Stimulated activated CD8-positive, alpha-beta memory T cell treated with anti-CD3 and anti-CD28 coated beads, Interleukin-7, amount 100 ng/mL, for 48 hours (primary cell): Measurements from ENCODE around the gene UBXN6.

ENCODE experiments used
- DNase-seq, 2 donors: peaks; one replicate each; pipeline ENCODE4 v3.0.0-alpha.2; 2020; ENCODE audit warnings: low read depth in 1 of 2; ENCODE audit errors: extremely low read depth in 1 of 2

Gene UBXN6

DNA sequence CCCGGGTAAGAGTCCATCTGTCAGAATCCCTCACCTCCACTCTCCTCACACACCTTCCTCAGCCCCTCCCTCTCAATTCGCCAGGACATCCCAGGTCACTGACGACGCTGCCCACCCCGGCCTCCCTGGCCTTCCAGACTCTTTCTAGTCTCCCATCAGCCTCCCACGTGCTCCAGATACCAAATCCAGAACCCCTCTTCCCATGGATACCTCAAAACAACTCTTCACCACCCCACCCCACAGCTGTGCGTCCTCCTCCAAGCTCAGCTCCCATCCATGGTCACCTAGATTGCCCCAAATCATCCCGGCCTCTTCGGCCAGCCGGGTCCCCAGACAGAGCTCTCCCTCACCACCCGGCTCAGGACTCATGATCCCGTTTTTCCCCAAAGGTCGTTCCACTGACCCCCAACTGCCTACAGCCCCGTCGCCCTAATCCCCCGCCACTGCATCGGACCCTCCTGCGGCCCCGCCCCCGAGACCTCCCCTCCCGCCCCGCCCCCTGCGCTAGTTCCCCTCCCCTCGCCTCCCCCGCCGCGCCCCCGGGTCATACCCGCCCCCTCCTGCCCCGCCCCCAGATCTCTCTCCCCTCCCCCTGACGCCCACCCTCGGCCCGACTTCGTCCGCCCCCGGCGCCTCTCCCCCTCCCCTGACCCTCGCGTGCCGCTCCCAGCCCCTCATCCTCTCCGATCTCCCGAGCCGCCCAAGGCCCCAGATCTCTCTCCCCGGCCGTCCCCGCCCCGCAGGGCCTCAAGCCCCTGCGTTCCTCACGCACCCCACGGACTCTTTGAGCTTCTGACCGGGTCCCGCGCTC, 546 bp downstream of the UBXN6 start:
- no peak for DNase-seq

DNA sequence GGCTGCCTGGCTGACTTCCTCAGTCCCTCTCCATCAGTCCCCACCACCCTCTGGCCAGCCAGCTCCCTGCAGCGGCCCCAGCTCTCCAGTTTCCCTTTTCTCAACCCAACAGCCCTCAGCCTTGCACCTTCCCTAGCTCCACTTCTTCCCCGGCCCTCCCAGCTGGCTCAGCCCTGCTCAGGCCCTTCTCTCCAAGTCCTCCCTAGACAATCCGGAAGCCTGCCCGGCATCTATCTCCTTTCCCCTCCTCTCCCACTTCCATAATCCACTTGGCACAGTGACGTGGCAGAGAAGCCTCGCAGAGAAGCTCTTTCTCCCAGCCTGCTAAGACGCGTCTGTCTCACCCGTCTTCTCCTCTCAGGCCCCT, 1.1 kb downstream of the UBXN6 start:
- DNase-seq = no peak

DNA sequence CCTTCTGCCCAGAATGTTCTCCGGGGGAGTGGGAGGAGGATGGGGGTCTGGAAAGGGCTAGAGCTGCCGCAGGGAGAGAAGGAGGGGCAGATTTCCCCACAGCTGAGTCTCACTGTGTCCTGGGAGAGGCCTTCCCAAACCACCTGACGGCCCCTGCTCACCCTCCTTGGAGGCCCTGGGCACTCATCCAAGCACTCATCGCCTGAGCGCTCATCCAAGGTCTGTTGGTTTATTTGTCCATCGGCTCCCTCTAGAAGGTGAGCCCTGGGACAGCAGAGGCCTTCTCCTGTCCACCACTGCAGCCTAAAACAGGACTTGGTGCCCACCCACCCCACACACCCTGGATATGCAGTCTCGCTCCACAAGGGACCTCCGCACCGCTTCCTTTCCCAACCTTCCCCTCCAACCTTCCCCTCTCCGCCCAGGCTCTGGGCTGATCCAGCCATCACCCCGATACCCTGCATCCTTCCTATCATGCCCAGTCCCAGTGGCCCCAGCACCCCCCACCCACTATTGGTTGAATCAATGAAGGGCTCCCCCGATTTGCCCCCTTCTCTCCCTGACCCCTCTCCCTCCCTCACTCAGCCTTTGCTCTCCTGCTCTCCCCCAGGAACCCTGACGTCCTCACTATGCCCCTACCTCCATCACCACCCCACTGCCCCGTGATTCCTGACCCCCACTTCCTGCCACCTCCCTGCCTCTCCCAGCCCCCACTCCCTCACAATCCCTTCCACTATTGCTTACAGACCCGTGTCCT, 1.7 kb downstream of the UBXN6 start:
- no peak for DNase-seq

DNA sequence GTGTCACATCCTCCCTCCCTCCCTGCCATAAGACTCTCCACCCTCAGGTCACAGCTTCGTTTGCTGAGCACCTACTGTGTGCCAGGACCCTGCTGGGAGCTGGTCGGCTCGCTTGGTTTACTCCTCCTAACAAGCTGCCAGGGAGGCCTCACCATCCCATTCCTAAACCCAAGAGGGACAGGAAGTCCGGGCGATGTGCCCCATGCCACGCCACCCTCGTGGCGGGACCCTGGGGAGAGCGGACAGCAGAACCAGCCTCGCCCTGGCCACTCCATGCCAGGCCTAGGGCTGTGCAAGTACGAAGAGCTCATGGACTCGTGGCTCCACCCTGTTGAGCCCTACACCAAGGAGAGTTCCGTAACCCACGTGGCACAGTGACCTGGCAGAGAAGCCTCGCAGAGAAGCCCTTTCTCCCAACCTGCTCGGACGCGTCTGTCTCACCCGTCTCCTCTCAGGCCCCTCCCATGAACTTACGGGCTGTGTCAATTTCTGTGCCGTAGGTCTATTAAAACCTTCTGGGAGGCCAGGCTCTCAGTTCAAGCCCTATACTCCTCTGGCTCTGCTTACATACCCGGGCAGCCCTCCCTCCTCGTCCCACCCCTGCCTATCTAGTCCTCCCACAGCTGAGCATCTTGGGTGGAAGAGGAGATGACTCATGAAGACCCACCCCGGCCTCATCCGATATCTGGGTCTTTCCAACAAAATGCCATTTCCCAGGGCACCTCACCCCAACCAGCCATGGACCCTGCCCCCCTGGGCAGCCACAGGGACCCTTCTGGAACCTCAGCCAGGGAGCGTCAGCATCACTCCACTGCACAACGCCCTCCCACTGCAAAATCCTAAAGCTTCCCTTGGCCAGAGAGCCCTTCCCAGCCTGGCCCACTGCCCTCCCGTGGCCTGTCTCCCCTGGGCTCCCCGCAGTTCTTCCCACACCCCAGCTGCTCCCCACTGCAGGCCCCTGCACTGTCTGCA, 2.6 kb downstream of the UBXN6 start:
- no peak for DNase-seq

DNA sequence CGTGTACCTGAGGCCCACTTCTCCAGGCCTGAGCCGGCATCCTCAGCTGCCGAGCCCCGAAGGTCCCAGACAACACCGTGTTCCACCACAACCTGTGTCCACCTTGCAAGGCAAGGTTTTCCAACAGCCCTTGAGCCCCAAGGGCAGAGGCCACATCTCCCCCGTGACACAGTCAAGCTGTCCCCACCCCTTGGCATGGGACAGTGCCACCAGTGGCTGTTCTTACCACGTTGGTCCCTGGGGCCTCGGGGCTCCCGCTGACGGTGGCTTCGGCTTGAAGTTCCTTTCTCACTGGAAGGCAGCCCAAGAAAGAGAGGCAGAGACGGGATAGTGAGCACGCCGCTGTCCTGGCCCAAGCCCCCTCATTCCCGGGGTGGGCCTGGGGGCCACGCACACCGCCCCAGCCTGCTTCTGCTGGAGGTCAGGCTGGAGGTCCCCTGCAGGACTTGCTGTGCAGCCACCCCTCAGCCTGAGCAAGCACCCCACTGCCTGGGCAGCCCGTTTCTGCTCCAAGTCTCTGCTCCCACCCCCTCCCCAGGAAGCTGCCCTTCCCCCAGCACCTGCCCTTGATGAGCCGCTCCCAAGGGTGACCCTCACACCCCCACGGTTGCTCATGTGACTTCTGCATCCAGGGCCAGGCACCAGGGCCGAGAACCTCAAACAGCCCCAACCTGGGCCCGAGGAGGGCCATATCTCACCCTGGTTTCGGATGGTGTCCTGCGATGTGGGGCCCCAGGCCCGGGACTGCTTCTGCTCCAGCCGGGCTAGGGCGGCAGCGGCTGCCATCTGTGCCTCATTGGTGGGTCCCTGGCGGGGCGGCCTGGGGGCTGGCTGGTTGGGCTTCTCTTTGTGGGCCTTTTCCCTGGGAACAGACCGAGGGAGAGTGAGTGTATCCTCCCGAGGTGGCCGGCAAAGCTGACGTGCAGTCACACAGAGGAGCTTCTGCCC, 4.1 kb downstream of the UBXN6 start:
- no peak for DNase-seq

DNA sequence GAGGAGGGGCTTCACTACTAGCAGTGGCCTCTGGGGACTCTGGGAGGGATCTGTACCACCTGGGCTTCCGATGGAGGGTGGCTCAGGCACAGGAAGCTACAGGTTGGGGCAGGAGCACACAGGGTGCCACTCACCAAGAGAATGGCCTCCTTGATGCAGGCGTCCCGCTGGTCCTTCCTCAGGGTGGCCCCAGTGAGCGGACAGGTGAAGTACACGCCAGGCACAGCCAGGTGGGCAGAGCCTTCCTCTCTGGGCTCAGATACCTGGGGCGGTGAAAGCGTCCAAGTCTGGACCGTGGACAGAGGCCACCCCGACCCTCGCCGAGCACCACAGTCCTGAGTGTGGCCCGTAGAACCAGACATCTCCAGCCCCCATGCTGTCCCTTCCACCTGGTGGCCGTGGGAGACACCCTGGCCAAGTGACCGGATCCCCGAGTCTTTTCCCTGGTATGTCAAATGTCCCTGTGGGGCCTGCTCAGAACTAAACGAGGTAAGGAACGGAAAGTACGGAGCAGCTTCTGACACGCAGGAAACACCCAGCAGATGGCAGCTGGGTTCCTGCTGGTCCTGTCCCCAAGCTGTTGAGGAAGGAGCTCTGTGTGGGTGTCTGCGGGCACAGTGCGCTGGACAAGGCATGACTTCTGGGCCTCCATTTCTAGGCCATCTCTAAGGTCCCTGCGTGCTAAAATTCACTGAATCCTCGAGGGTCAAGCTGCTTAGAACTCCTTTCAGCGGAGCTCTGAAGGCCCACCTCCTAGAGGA, 5.2 kb downstream of the UBXN6 start:
- no peak for DNase-seq

DNA sequence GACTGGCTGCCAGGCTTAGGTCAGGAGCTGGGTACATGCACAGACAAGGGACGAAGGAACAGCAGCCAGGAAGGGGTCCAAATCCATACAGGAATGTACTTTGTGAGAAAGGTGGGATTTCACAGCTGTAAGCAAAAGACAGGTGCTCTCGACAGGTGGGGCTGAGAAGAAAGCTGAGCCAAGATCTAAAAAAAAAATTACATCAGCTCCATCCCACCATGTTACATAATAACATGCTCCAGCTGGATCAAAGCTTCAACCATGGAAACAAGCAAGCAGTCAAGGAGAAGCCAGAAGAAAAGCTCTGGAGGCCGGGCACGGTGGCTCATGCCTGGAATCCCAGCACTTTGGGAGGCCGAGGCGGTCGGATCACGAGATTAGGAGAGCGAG, 8.0 kb downstream of the UBXN6 start:
- no peak for DNase-seq

DNA sequence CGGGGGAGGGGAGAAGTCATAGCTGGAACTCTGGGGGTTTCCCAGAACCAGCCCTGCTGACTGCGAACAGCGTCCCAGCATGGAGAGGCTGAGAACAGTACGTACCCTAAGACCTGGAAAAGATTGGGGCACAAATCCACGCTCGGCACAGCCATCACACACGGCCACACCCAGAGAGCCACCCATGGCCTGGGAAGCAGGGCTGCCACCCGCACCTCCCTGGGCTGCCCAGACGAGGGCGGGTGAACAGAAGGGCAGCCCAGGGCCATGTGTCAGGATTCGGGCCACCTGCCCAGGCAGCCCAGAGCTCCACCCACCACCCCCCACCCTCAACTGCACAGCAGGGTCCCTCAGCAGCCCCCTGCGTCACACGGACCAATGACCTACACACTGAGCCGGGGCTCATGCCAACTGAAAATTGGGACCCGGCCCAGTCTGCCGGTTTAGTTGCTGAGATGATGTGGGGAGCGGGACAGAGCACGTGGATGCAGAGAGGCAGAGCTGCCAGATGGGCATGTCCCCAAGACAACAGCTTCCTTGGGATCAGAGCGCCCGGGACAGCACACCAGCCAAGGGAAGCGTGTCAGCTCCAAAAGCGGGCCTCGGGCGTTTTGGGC, 8.5 kb downstream of the UBXN6 start:
- DNase-seq = no peak

DNA sequence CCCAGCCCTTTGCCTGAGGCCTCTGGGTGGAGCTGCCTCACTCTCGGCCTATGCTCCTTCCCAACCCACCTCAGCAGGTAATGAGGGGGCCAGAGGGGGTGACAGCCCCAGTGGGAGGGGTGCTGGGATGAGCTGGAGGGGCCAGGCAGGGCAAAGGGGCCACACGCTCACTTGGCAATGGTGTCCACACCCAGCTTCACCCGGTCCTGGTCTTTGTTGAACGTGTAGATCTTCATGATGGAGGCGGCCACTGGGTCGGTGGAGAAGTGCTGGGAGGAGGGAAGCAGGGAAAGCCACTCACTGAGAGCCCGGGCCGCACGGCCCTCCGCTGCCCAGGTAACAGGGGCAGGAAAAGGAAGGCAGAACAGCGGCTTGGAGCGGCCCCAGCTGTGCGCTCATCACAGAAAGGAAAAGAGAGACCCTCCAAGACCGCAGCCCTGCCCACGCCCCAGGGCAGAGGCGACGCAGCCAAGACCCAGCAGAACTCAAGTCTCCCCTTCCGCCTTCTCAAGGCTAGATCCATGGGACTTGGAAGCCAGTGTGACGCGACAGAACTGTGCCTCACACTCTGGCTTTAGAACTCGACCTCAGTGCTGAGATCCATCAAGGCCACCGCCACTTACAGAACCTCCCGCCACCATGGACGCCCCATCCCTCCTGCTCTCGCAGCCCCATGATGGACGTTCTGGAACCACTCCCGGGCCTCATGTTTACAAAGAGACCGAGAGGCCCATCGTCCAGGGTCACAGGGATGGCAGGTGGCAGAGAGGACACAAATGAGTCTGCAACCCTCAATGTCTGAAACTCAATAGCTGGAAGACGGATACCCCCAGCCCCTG, 9.2 kb downstream of the UBXN6 start:
- DNase-seq = no peak

DNA sequence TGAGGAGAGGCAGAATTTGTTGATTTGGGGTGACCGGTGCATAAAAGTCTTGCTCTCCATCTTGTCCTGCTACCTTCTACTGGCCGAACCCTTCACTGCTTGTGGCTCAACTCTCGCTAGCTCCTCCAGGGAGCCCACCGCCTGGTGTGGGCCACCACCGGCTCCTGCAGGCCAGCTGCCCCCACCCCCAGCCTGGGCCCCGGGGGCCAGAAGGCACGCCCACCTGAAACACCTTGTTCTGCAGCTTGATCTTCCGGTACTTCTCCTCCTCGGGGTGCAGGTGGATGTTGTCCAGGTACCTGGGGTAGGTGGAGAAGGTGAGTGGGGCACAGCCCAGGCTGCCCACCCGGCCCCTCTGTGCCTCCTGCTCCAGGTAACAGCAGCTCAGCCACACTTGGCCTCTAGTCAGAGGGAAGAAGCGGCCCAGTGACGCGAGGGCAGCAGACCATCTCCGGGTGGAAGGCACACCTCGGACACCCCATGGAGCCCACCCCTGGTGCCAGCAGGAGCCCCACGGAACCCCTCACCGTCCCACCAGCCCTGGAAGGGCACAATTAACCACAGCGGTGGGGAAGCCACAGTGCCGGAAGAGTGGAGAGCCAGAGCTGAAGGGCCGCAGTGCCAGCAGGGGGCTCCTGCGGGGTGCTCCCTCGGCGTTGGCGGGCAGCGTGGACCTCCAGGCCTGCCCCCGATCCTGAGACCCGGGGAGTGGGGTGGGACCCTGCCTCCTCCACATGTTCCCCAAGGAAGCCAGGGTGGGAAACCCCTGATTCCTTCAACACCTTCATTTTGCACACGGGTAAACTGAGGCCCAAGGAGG, 10.1 kb downstream of the UBXN6 start:
- no peak for DNase-seq

DNA sequence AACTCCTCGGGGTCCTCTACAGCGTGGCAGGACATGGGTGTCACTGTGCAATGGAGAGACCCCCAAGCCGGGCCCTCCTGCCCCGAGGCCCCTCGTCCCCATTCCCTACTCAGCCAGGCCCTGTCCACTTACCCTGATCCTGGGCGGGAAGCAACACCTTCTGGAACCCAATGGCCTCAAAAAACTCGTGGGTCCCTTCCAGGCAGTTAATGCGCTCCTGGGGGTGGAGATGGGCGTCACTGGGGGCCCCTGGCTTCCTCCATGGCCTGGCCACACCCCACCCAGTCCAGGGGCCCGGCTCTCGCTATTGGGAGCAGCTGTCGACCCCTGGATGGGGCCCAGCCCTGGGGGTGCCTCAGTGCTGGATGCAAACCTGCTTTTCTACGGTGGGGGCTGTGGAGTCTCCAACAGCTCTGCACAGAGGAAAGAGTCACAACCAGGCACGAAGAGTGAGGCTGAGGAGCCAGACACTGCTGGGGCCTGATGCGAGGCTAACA, 10.8 kb downstream of the UBXN6 start:
- DNase-seq = no peak

DNA sequence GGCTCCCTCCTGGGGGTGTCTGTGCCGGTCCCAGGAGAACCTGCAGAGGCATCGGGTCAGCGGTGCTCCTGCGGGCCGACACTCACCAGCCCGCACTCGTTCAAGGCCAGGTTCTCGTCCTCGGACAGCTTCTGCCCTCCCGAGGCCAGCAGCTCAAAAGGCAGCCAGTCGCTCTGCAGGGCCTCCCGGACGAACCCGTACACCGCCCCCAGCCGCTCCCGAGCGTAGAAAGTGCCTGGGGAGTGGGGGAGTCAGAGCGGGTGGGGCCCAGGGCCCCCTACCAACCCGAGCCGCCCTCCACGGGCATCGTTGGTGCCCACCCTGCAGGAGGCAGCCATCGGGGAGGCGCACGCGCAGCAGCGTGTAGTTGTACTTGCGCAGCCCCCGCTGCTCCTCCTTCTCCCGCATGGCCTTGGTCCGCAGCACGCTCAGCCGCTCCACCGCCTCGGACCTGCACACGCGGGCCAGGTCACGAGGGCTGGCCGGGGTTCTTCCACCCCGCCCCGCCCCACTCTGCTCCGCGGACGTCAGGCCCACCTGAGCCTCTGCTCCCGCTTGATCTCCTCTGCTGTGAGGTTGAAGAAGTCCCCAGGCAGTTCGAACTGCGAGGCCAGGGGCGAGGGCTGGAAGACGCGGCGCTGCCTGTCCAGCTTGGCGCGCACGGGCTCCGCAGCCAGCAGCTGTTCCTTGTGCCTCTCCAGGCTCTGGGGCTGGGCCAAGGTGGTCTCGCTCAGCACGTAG, 11.5 kb downstream of the UBXN6 start:
- no peak for DNase-seq

DNA sequence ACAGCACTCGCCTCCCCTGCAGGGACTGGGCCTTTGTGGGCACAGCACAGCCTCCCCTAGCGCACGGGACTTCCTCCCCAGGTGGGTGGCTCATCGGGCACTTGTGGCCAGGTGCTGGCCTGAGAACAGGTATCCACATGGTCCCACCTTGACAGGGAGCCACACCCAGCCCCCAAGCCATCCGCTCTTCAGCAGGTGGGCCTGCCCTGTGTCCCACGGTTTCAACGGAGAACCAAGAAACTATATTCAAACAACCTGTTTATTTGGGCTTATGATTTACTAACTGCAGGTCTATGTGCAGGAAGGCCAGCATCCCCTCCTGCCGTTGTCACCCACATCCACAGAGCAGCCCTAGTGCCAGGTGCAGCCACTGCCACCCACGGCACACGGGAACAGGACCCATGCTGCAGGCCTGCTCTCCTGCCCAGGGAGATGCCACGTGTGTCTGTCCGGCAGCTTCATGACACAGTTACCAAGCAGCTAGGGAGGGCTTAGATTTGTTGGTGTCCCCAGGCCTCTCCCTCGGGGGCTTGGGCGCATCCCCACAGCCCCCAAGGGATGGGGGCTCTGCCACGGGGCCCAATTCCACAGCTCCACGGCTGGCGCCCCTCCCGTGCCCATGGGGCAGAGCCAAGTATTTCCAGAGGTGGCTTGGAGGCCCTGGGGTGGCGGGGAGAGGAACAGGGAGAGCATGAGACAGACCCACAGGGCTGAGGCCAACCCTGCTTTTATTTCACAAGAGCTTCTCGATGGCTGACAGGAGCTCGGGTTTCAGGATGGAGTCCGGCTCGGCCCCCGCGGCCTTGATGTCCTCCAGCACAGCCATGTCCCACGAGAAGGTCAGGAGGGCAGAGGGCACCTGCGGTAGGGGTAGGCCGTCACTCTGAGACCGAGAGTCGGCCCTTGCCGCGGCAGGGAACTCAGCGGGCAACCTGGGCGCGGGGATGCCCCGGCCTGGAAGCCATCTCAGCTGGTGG, 12.5 kb downstream of the UBXN6 start:
- DNase-seq = no peak

DNA sequence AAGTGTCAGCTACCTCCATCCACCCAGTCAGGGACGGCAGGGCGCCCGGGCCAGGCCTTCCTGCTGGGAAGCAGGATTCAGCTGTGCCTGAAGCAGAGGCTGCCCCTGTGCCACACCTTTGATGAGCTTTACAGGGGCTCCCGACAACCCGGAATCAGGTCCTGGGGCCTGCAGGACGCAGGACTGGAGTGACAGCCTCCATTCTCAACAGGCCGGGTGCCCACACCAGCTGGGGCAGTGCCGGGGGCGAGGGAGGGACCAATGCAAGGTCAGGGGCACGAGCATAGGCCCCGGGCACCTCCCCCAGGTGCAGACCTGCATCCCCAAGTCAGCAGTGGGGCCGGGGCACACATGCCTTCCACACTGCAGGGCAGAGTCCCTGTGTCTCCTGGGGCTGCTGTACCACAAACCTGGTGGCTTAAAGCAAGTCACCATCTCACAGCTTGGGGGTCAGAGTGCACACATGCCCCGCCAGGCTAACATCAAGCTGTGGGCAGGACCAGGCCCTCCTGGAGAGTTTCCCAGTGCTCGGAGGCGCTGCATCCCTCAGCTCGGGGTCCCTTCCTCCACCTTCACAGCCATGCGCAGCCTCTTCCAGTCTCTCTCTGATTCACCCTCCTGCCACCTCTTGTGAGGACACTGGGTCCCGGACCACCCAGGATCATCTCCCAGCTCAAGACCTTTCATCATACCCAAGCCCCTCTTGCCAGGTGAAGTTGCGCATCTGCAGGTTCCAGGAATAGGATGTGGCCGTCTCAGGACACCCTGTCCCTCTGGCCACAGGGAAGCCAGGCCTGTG, 13.4 kb downstream of the UBXN6 start:
- DNase-seq = no peak
